ENCODE data around the gene PIK3C2G.

The PIK3C2G gene

GRCh38 chr12:18414671-18415070 is 153.4 kb downstream of the PIK3C2G start:
- no peak for DNase-seq (ENCODE audit: low read depth in 1 of 2, low spot score in 1 of 2)
- Histone ChIP-seq H3K27me3 (ENCODE audit: insufficient read depth, poor library complexity, severe bottlenecking) (no peaks in the 10 kb centered on the region), H3K4me3 (replicated peaks; ENCODE audit: insufficient read depth, low read length) (no peak overlapping the region), H3K27ac (replicated peaks) (no peak overlapping the region)
- TF ChIP-seq GABPA (IDR thresholded peaks at IDR 0.05; ENCODE audit: low read depth) (no peak), REST (IDR thresholded peaks at IDR 0.05; ENCODE audit: insufficient replicate concordance, low read depth) (no peak), POLR2AphosphoS5 (IDR thresholded peaks at IDR 0.05; ENCODE audit: low read depth) (no peak), CTCF (IDR thresholded peaks at IDR 0.05; ENCODE audit: insufficient read depth, low read length) (no peak), SPI1 (IDR thresholded peaks at IDR 0.05; ENCODE audit: borderline replicate concordance, low read depth) (no peak)

- TF ChIP-seq REST (IDR thresholded peaks at IDR 0.05; ENCODE audit: insufficient replicate concordance, low read depth) (no peak), CTCF (IDR thresholded peaks at IDR 0.05; ENCODE audit: insufficient read depth, low read length) (no peak), POLR2AphosphoS5 (IDR thresholded peaks at IDR 0.05; ENCODE audit: low read depth) (no peak)
- no peak overlapping the region for H3K27ac ChIP-seq (replicated peaks)
- no peak for DNase-seq (ENCODE audit: low read depth in 1 of 2, low spot score in 1 of 2)
- no peak overlapping the region for H3K4me3 ChIP-seq (replicated peaks; ENCODE audit: insufficient read depth, low read length)
- no peaks in the 10 kb centered on the region for H3K27me3 ChIP-seq (ENCODE audit: insufficient read depth, poor library complexity, severe bottlenecking)
These were observed 153.9 kb downstream of the PIK3C2G start for GRCh38 chr12:18415227-18415626.

DNA sequence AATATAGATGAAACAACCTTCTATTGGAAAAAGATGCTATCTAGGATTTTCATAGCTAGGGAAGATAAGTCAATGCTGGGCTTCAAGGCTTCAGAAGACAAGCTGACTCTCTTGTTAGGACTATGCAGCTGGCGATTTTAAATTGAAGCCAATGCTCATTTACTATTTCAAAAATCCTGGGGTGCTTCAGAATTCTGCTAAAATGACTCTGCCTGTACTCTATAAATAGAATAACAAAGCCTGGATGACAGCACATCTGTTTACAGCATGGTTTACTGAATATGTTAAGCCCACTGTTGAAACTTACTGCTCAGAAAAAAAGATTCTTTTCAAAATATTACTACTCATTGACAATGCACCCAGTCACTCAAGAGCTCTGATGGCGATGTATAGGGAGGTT is 155.1 kb downstream of the PIK3C2G start:
- TF ChIP-seq SPI1 (IDR thresholded peaks at IDR 0.05; ENCODE audit: borderline replicate concordance, low read depth): no peak
- TF ChIP-seq CTCF (IDR thresholded peaks at IDR 0.05; ENCODE audit: insufficient read depth, low read length): no peak
- TF ChIP-seq GABPA (IDR thresholded peaks at IDR 0.05; ENCODE audit: low read depth): no peak
- no peak for TF ChIP-seq POLR2AphosphoS5 (IDR thresholded peaks at IDR 0.05; ENCODE audit: low read depth)
- TF ChIP-seq REST (IDR thresholded peaks at IDR 0.05; ENCODE audit: insufficient replicate concordance, low read depth): no peak
- Histone ChIP-seq H3K27ac (replicated peaks) (no peak overlapping the region), H3K4me3 (replicated peaks; ENCODE audit: insufficient read depth, low read length) (no peak overlapping the region), H3K27me3 (ENCODE audit: insufficient read depth, poor library complexity, severe bottlenecking) (no peaks in the 10 kb centered on the region)
- DNase-seq (ENCODE audit: low read depth in 1 of 2, low spot score in 1 of 2): no peak

All from HL-60 (cell line).